HAP-1 (cell line): ENCODE data around the gene C10orf71.

Experiments
- DNase-seq, 2 experiments: peaks; one replicate each; pipeline ENCODE4 v3.0.0-alpha.2; 2016 to 2020; ENCODE audit warnings: low spot score in 2 of 2
- H3K27me3 ChIP-seq: fragments of 250-450 bp; sonication (Bioruptor Pico); 2 replicates; pipeline ENCODE4 v1.5.1; 2020; ENCODE audit warnings: low read depth, mild to moderate bottlenecking, moderate library complexity
- H3K36me3 ChIP-seq: fragments of 250-450 bp; sonication (Bioruptor Pico); replicated peaks from 2 replicates; pipeline ENCODE4 v1.5.1; 2020; ENCODE audit warnings: mild to moderate bottlenecking
- H3K4me1 ChIP-seq: fragments of 250-450 bp; sonication (Bioruptor Pico); 2 replicates; pipeline ENCODE4 v1.5.1; 2020; ENCODE audit warnings: mild to moderate bottlenecking
- H3K4me3 ChIP-seq: fragments of 250-450 bp; sonication (Bioruptor Pico); 2 replicates; pipeline ENCODE4 v1.5.1; 2020; ENCODE audit warnings: mild to moderate bottlenecking, moderate library complexity
- H3K9me3 ChIP-seq: fragments of 250-450 bp; sonication (Bioruptor Pico); 2 replicates; pipeline ENCODE4 v1.5.1; 2020; ENCODE audit warnings: mild to moderate bottlenecking, moderate library complexity
- in situ Hi-C: fragments of 300-500 bp; cut with MboI; formaldehyde crosslinking; loops from 3 replicates; pipeline ENCODE4 v1.14.3; 2020; ENCODE audit warnings: low sequenced_read_pairs, inconsistent platforms, mixed read lengths

C10orf71 gene

GRCh38 chr10:49294731-49295130 is 4.2 kb upstream of the C10orf71 start:
- in situ Hi-C loops, result no loop called here
- Histone ChIP-seq H3K9me3 (no peaks in the 10 kb centered on the region), H3K27me3 (no peaks in the 10 kb centered on the region), H3K4me3 (no peak overlapping the region), H3K36me3 (no peaks in the 10 kb centered on the region), H3K4me1 (no peaks in the 10 kb centered on the region)
- DNase-seq, result no peak

GRCh38 chr10:49295297-49295696 is 3.7 kb upstream of the C10orf71 start:
- Histone ChIP-seq H3K27me3 (no peaks in the 10 kb centered on the region), H3K4me3 (no peak overlapping the region), H3K36me3 (no peaks in the 10 kb centered on the region), H3K9me3 (no peaks in the 10 kb centered on the region), H3K4me1 (no peaks in the 10 kb centered on the region)
- DNase-seq, result no peak
- in situ Hi-C loops, result no loop called here

- no peaks in the 10 kb centered on the region for H3K4me1 ChIP-seq
- in situ Hi-C loops, result no loop called here
- no peak for DNase-seq
- no peak overlapping the region for H3K4me3 ChIP-seq
- H3K9me3 ChIP-seq, result no peaks in the 10 kb centered on the region
- H3K27me3 ChIP-seq, result no peaks in the 10 kb centered on the region
- H3K36me3 ChIP-seq, result no peaks in the 10 kb centered on the region
Measured at GRCh38 chr10:49296382-49296781, 2.6 kb upstream of the C10orf71 start.

GRCh38 chr10:49296836-49297235 is 2.1 kb upstream of the C10orf71 start:
- no peaks in the 10 kb centered on the region for H3K36me3 ChIP-seq
- no peaks in the 10 kb centered on the region for H3K27me3 ChIP-seq
- no peak overlapping the region for H3K4me3 ChIP-seq
- DNase-seq, result no peak
- H3K9me3 ChIP-seq, result no peaks in the 10 kb centered on the region
- in situ Hi-C loops, result no loop called here
- no peaks in the 10 kb centered on the region for H3K4me1 ChIP-seq

GRCh38 chr10:49297818-49298670 is 926 bp upstream of the C10orf71 start:
- H3K4me3 ChIP-seq, result no peak overlapping the region
- in situ Hi-C loops, result no loop called here
- H3K9me3 ChIP-seq, result no peaks in the 10 kb centered on the region
- H3K27me3 ChIP-seq, result no peaks in the 10 kb centered on the region
- DNase-seq, result no peak
- no peaks in the 10 kb centered on the region for H3K36me3 ChIP-seq
- no peaks in the 10 kb centered on the region for H3K4me1 ChIP-seq

- DNase-seq, result no peak
- Histone ChIP-seq H3K4me1 (no peaks in the 10 kb centered on the region), H3K27me3 (no peaks in the 10 kb centered on the region), H3K4me3 (no peak overlapping the region), H3K36me3 (no peaks in the 10 kb centered on the region), H3K9me3 (no peaks in the 10 kb centered on the region)
- in situ Hi-C loops, result no loop called here
Measured at GRCh38 chr10:49298671-49298982, 343 bp upstream of the C10orf71 start.

GRCh38 chr10:49299816-49300139 is 808 bp downstream of the C10orf71 start:
- in situ Hi-C loops, result no loop called here
- Histone ChIP-seq H3K36me3 (no peaks in the 10 kb centered on the region), H3K4me3 (no peak overlapping the region), H3K4me1 (no peaks in the 10 kb centered on the region), H3K27me3 (no peaks in the 10 kb centered on the region), H3K9me3 (no peaks in the 10 kb centered on the region)
- no peak for DNase-seq

GRCh38 chr10:49300140-49300974 is 1.4 kb downstream of the C10orf71 start:
- DNase-seq, result no peak
- Histone ChIP-seq H3K4me3 (no peak overlapping the region), H3K9me3 (no peaks in the 10 kb centered on the region), H3K4me1 (no peaks in the 10 kb centered on the region), H3K36me3 (no peaks in the 10 kb centered on the region), H3K27me3 (no peaks in the 10 kb centered on the region)
- in situ Hi-C loops, result no loop called here

GRCh38 chr10:49301302-49301701 is 2.3 kb downstream of the C10orf71 start:
- Histone ChIP-seq H3K4me1 (no peaks in the 10 kb centered on the region), H3K27me3 (no peaks in the 10 kb centered on the region), H3K36me3 (no peaks in the 10 kb centered on the region), H3K9me3 (no peaks in the 10 kb centered on the region), H3K4me3 (no peak overlapping the region)
- in situ Hi-C loops, result no loop called here
- no peak for DNase-seq

- Histone ChIP-seq H3K27me3 (no peaks in the 10 kb centered on the region), H3K4me3 (no peak overlapping the region), H3K9me3 (no peaks in the 10 kb centered on the region), H3K36me3 (no peaks in the 10 kb centered on the region), H3K4me1 (no peaks in the 10 kb centered on the region)
- no peak for DNase-seq
- in situ Hi-C loops, result no loop called here
Measured at GRCh38 chr10:49302088-49302487, 3.1 kb downstream of the C10orf71 start.

GRCh38 chr10:49303711-49304110 is 4.7 kb downstream of the C10orf71 start:
- no peaks in the 10 kb centered on the region for H3K4me1 ChIP-seq
- in situ Hi-C loops, result no loop called here
- no peaks in the 10 kb centered on the region for H3K27me3 ChIP-seq
- H3K4me3 ChIP-seq, result no peak overlapping the region
- H3K9me3 ChIP-seq, result no peaks in the 10 kb centered on the region
- no peak for DNase-seq
- no peaks in the 10 kb centered on the region for H3K36me3 ChIP-seq

- Histone ChIP-seq H3K4me3 (no peak overlapping the region), H3K36me3 (no peaks in the 10 kb centered on the region), H3K9me3 (no peaks in the 10 kb centered on the region), H3K27me3 (no peaks in the 10 kb centered on the region), H3K4me1 (no peaks in the 10 kb centered on the region)
- in situ Hi-C loops, result no loop called here
- no peak for DNase-seq
Measured at GRCh38 chr10:49304137-49304536, 5.2 kb downstream of the C10orf71 start.

GRCh38 chr10:49307921-49308320 is 9.0 kb downstream of the C10orf71 start:
- no peak overlapping the region for H3K4me3 ChIP-seq
- in situ Hi-C loops, result no loop called here
- no peaks in the 10 kb centered on the region for H3K4me1 ChIP-seq
- H3K27me3 ChIP-seq, result no peaks in the 10 kb centered on the region
- DNase-seq, result no peak
- H3K9me3 ChIP-seq, result no peaks in the 10 kb centered on the region
- no peaks in the 10 kb centered on the region for H3K36me3 ChIP-seq

- H3K9me3 ChIP-seq, result no peaks in the 10 kb centered on the region
- no peaks in the 10 kb centered on the region for H3K27me3 ChIP-seq
- in situ Hi-C loops, result no loop called here
- no peak overlapping the region for H3K4me3 ChIP-seq
- no peaks in the 10 kb centered on the region for H3K36me3 ChIP-seq
- no peaks in the 10 kb centered on the region for H3K4me1 ChIP-seq
- DNase-seq, result no peak
Measured at GRCh38 chr10:49308881-49309280, 9.9 kb downstream of the C10orf71 start.
